ENCODE data around the gene WASHC3. TPM values are rescaled to one million over a fixed set of nuclear protein-coding genes. Genes with fewer than 3 reads are reported as not detected.

WASHC3 gene
- total RNA-seq, 1 experiment from 2014 or later: 16.6 TPM

- BruUV-seq (replicated peaks): no TSS peak
- Histone ChIP-seq H3K4me1 (ENCODE audit: insufficient read depth, low read length, poor library complexity, severe bottlenecking) (peaks cover 3% of the 10 kb centered on the region), H3K9me3 (ENCODE audit: low read depth, low read length, poor library complexity, severe bottlenecking) (no peaks in the 10 kb centered on the region), H3K27ac (ENCODE audit: low read depth, low read length, poor library complexity, severe bottlenecking) (no peak overlapping the region), H3K27me3 (replicated peaks; ENCODE audit: insufficient read depth, low read depth, low read length, poor library complexity) (no peaks in the 10 kb centered on the region), H3K36me3 (ENCODE audit: insufficient read depth, low read length, poor library complexity, severe bottlenecking) (no peaks in the 10 kb centered on the region), H3K4me3 (ENCODE audit: low read depth, low read length, poor library complexity, severe bottlenecking) (no peak overlapping the region)
- no peak for TF ChIP-seq EZH2 (IDR thresholded peaks at IDR 0.05; ENCODE audit: borderline replicate concordance, low read depth, low read length, poor library complexity, severe bottlenecking)
- TF ChIP-seq, protein P1, sequence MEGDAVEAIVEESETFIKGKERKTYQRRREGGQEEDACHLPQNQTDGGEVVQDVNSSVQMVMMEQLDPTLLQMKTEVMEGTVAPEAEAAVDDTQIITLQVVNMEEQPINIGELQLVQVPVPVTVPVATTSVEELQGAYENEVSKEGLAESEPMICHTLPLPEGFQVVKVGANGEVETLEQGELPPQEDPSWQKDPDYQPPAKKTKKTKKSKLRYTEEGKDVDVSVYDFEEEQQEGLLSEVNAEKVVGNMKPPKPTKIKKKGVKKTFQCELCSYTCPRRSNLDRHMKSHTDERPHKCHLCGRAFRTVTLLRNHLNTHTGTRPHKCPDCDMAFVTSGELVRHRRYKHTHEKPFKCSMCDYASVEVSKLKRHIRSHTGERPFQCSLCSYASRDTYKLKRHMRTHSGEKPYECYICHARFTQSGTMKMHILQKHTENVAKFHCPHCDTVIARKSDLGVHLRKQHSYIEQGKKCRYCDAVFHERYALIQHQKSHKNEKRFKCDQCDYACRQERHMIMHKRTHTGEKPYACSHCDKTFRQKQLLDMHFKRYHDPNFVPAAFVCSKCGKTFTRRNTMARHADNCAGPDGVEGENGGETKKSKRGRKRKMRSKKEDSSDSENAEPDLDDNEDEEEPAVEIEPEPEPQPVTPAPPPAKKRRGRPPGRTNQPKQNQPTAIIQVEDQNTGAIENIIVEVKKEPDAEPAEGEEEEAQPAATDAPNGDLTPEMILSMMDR (conservative IDR thresholded peaks at IDR 0.05; ENCODE audit: low read depth, low read length): no peak
- DNase-seq (ENCODE audit: low spot score): no peak
- ChIA-PET POLR2A (ENCODE audit: low non-redundant PET) (no interaction called here), CTCF (no interaction called here)
- intact Hi-C loops (cut with micrococcal nuclease; ENCODE audit: unreplicated experiment): no loop called here
These were observed 2.4 kb downstream of the WASHC3 start for GRCh38 chr12:102059343-102059742.

DNA sequence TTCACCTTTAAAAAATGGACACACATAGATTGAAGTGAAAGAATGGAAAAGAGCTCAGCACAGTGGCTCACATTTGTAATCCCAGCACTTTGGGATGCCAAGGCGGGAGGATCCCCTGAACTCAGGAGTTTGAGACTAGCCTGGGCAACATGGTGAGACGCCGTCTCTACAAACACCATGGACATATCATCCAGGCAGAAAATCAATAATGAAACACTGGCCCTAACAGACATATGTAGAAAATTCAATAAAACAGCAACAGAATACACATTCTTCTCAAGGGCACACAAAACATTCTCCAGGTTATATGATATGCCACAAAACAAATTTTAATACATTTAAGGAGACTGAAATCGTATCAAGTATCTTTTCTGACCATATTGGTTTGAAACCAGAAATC is 7.4 kb downstream of the WASHC3 start:
- H3K9me3 ChIP-seq (ENCODE audit: low read depth, low read length, poor library complexity, severe bottlenecking): no peaks in the 10 kb centered on the region
- BruUV-seq (replicated peaks): no TSS peak
- no peaks in the 10 kb centered on the region for H3K27me3 ChIP-seq (replicated peaks; ENCODE audit: insufficient read depth, low read depth, low read length, poor library complexity)
- no peak overlapping the region for H3K27ac ChIP-seq (ENCODE audit: low read depth, low read length, poor library complexity, severe bottlenecking)
- TF ChIP-seq, protein P1 (conservative IDR thresholded peaks at IDR 0.05; ENCODE audit: low read depth, low read length): no peak
- TF ChIP-seq EZH2 (IDR thresholded peaks at IDR 0.05; ENCODE audit: borderline replicate concordance, low read depth, low read length, poor library complexity, severe bottlenecking): no peak
- ChIA-PET CTCF (no interaction called here), POLR2A (ENCODE audit: low non-redundant PET) (no interaction called here)
- intact Hi-C loops (cut with micrococcal nuclease; ENCODE audit: unreplicated experiment): no loop called here
- H3K36me3 ChIP-seq (ENCODE audit: insufficient read depth, low read length, poor library complexity, severe bottlenecking): no peaks in the 10 kb centered on the region
- DNase-seq (ENCODE audit: low spot score): no peak
- no peaks in the 10 kb centered on the region for H3K4me1 ChIP-seq (ENCODE audit: insufficient read depth, low read length, poor library complexity, severe bottlenecking)
- no peak overlapping the region for H3K4me3 ChIP-seq (ENCODE audit: low read depth, low read length, poor library complexity, severe bottlenecking)

GRCh38 chr12:102053062-102053349 is 8.8 kb downstream of the WASHC3 start:
- Histone ChIP-seq H3K36me3 (ENCODE audit: insufficient read depth, low read length, poor library complexity, severe bottlenecking) (no peaks in the 10 kb centered on the region), H3K27ac (ENCODE audit: low read depth, low read length, poor library complexity, severe bottlenecking) (no peak overlapping the region), H3K4me1 (ENCODE audit: insufficient read depth, low read length, poor library complexity, severe bottlenecking) (no peaks in the 10 kb centered on the region), H3K4me3 (ENCODE audit: low read depth, low read length, poor library complexity, severe bottlenecking) (no peak overlapping the region), H3K9me3 (ENCODE audit: low read depth, low read length, poor library complexity, severe bottlenecking) (no peaks in the 10 kb centered on the region), H3K27me3 (replicated peaks; ENCODE audit: insufficient read depth, low read depth, low read length, poor library complexity) (no peaks in the 10 kb centered on the region)
- no peak for DNase-seq (ENCODE audit: low spot score)
- no peak for TF ChIP-seq EZH2 (IDR thresholded peaks at IDR 0.05; ENCODE audit: borderline replicate concordance, low read depth, low read length, poor library complexity, severe bottlenecking)
- TF ChIP-seq, protein P1 (conservative IDR thresholded peaks at IDR 0.05; ENCODE audit: low read depth, low read length): no peak
- CTCF ChIA-PET: no interaction called here
- intact Hi-C loops (cut with micrococcal nuclease; ENCODE audit: unreplicated experiment): no loop called here
- BruUV-seq (replicated peaks): no TSS peak
- POLR2A ChIA-PET (ENCODE audit: low non-redundant PET): no interaction called here
